Esophagus squamous epithelium (tissue), 4 donors: ENCODE data around the gene CACNG1.

Source experiments
- POLR2A ChIP-seq, 4 donors: fragments of 450-650 bp; IDR thresholded peaks; one replicate each; pipeline ENCODE4 v1.6.1; 2017; ENCODE audit warnings: antibody characterized with exemption in 4 of 4, mild to moderate bottlenecking in 4 of 4, moderate library complexity in 3 of 4
- TF ChIP-seq, protein P1 (sequence below), 6 experiments: fragments of 450-650 bp in 4 of 6; fragments of 200-600 bp in 2 of 6; sonication (generic) in 2 of 6; IDR thresholded peaks; one replicate each; pipeline ENCODE4 v1.5.1; 2016 to 2019; ENCODE audit warnings: antibody characterized with exemption in 6 of 6, mild to moderate bottlenecking in 4 of 6, moderate library complexity in 4 of 6

DNA sequence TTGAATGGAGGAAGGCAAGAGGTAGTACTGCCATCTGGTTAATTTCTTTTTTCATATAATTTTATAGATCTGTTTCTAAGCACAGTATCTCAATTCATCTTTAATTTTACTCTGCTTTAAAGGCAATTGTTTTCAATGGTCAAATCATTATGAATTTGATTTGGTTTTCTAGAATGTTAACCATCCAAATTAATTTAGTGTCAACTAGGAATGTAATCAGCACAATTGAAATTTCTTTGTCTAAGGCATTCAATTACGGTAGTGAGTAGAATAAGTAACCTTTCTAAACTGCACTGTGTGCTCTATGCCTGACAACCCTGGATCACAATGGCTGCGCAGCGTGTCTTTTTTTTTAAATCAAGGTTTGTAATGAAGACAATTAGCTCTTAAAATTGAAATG lies 44.3 kb downstream of the CACNG1 start:
- TF ChIP-seq, protein P1, sequence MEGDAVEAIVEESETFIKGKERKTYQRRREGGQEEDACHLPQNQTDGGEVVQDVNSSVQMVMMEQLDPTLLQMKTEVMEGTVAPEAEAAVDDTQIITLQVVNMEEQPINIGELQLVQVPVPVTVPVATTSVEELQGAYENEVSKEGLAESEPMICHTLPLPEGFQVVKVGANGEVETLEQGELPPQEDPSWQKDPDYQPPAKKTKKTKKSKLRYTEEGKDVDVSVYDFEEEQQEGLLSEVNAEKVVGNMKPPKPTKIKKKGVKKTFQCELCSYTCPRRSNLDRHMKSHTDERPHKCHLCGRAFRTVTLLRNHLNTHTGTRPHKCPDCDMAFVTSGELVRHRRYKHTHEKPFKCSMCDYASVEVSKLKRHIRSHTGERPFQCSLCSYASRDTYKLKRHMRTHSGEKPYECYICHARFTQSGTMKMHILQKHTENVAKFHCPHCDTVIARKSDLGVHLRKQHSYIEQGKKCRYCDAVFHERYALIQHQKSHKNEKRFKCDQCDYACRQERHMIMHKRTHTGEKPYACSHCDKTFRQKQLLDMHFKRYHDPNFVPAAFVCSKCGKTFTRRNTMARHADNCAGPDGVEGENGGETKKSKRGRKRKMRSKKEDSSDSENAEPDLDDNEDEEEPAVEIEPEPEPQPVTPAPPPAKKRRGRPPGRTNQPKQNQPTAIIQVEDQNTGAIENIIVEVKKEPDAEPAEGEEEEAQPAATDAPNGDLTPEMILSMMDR (IDR thresholded peaks at IDR 0.05) = no peak
- TF ChIP-seq POLR2A (IDR thresholded peaks at IDR 0.05) = no peak
